Stimulated activated CD8-positive, alpha-beta memory T cell treated with anti-CD3 and anti-CD28 coated beads, Interleukin-2, amount 100 ng/mL, for 1 hour (primary cell): ENCODE measurements around the gene GYS2.
"Not testable (repeated sequence)": the region's sequence is repeated elsewhere in the genome, so short reads cannot be mapped to it uniquely, and the experiment has no call there.

Experiments
- DNase-seq, 2 donors: peaks; one replicate each; pipeline ENCODE4 v3.0.0-alpha.2; 2020; ENCODE audit warnings: low read depth in 2 of 2

GYS2 gene

GRCh38 chr12:21600196-21600595 is 4.5 kb downstream of the GYS2 start:
- no peak for DNase-seq

DNA sequence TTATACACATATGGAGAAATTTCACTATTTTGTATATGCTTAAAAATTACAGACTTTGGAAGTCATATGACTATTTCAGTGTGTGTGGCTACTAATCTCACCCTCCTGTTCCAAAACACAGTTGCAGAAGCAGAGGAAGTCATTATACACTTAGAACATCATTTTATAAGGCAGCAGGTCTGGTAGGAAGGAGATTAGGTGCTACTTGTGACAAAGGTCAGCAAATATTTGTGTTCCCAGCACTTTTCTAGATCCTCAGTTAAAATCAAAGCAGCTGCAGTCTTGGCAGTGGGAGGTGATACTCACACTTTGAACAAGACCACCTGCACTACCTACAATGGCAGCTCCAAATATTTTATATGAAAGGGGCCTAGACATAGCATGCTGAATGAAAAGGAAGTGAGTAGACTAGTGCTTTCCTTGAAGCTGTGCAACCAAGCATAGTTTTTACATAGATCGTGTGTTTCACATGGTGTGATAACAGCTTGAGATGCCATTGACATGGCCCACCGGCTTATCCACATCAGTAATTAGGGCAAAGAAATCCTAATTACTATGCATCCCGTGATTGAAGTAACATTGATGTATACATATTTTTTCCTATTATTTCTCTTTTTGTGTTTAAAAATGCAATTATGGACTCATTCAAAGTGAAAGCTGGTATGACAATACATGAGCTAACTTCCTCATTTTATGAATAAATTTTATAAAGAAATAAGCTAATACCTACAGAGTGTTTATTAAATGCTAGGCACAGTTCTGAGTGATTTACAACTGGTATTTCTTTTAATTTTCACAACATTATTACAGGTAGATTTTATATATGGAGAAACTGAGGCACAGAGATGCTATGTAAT is 5.3 kb downstream of the GYS2 start:
- no peak for DNase-seq

GRCh38 chr12:21598651-21599050 is 6.0 kb downstream of the GYS2 start:
- DNase-seq: no peak

- not testable (repeated sequence) for DNase-seq
These were observed 9.3 kb downstream of the GYS2 start for GRCh38 chr12:21595356-21595755.

DNA sequence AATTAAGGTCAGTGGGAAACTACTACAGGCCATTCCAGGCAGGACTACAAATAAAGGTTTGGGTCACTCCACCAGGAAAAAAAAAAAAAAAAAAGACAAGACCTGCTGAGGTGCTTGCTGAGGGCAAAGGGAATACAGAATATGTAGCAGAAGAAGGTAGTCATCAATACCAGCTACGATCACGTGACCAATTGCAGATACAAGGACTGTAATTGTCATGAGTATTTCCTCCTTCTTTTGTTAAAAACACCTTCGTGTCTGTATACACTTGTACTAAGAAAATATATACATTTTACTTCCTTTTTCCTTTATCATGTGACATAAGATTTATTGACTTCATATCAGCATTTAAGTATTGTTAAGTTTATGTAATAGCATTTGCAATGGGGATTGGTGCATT is 19.2 kb downstream of the GYS2 start:
- DNase-seq: no peak

- DNase-seq: not testable (repeated sequence)
These were observed 20.1 kb downstream of the GYS2 start for GRCh38 chr12:21584403-21585182.

- DNase-seq: no peak
These were observed 21.1 kb downstream of the GYS2 start for GRCh38 chr12:21583587-21583986.

GRCh38 chr12:21580748-21581516 is 23.7 kb downstream of the GYS2 start:
- DNase-seq: no peak

GRCh38 chr12:21577516-21577915 is 27.1 kb downstream of the GYS2 start:
- no peak for DNase-seq

DNA sequence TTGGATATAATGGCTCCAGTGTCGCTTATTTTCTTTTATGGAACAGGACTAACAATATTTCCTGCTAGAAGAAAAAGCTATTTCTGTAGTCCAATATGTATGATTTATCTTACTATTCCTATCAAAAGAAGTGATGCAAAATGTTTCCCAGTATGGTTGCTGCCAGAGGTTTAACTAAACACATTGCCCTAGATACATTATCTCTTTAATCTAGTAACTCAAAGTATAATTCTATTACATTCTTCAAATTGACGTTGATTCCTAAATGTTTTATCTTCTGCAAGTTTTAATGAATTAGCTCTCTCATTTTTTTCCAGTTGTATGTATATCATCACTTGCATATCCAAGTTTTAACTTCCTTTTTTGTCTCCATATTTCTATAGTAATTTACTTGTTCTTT is 28.2 kb downstream of the GYS2 start:
- no peak for DNase-seq

DNA sequence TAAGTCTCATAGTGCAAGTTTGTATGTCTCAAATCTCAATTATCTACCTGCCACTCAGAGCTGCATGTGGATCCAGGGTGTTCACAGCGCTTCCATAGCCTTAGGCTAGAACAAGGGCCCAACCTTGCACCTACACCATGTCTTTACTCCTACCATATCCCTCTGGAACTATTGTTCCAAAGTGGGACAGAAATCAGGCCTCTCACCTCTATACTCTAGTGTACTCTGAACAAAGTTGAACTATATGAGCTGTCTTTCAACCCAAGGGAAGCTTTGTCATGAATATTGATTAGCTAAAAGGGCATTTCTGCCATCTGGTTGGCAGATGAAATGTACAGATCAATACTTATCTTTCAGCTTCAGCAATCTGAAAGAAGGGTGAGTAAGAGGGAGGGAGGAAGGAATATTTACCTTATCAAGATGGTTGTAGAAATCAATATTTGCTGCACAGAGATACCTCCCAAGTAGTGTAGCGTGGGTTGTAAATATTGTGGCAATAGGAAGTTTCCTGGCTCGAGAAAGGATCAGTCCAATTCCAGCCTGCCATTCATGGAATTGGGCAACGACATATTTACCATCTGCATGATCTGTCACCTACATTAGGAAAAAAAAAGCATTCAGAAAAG is 30.8 kb downstream of the GYS2 start:
- no peak for DNase-seq

GRCh38 chr12:21571046-21571445 is 33.6 kb downstream of the GYS2 start:
- no peak for DNase-seq

DNA sequence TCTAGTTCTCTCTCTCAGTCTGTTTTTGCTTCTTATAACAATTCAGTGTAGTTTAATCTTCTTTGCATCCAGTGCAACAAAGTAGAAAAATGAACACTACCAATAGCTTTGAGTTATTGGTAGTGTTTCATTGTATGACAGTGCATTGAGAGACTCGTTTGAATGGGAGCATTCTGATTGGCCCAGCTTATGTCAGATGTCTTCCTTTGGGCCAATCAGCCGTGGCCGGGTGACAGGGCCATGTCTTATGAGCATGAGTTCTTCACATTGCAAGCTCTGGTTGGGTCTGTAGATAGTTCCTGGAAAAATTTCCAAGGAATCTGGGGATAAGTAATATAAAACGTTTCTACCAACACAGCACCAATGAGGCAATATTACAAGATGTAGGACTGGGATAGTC is 36.5 kb downstream of the GYS2 start:
- no peak for DNase-seq

- DNase-seq: no peak
These were observed 37.7 kb downstream of the GYS2 start for GRCh38 chr12:21566907-21567394.

- DNase-seq: no peak
These were observed 38.3 kb downstream of the GYS2 start for GRCh38 chr12:21566223-21566906.

DNA sequence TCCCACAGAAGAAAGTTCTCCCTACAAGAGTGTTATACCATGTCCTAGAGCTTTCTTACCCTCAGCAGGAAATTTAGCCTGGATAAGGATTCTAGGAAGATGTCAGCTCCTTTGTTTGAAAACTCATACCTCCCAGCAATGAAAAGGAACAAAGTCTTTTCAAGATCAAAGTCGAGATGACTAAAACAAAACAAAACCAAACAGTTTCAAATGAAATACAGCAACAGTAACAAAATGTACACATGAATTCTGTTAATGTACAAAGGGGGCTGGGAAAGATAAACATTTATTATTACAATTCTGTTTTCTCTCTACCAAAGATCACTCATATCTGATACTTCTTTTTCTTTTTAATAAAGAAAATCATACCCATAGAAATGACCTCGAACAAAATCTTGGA is 41.8 kb downstream of the GYS2 start:
- no peak for DNase-seq

DNA sequence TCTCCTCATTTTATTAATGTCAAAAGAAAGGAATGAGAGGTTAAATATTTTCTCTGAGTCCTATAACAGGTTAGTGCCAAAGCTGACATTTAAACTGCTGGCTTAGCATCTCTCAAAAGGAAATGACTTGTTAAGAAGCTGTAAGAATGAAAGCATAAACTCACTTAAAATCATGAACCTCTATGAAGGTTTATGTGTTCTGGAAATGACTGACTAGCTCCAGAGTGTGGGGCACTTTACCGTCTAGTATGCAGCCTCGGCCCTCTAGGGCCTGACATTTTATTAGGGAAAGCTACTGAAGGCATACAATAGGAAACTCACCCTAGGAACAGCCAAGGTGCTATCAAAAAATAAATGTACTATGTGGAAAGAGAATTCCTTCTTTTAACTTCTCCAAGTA is 43.5 kb downstream of the GYS2 start:
- DNase-seq: no peak

DNA sequence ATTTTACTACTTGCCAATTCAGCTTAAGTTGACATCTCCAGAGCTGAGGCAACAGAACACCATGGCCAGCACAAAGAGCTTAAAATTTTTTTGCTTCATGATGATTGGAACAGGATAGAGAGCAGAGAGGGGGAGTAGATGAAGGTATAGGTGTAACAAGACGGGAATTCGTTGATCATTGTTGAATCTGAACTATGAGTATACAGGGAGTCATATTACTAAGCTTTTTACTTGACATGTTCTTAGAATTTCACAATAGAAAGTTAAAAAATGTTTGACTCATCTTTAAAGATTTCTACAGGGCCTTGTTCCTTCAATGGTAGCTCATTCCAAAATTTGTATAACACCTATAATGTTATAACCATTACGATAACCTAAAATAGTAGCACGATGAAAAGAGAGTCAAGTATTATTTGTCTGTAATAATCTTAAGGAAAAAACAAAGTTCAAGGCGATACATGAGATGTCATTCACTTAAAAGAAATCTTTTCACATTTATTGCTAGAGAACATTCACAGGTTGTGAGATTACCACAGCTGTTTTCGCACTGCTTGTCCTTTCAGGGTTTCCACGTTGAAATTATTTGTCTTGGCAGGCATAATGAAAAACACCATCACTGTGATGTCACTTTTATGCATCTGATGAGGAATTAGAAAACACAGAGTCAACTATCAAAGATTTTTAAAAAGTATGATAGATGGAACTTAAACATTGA is 44.6 kb downstream of the GYS2 start:
- DNase-seq: no peak

- no peak for DNase-seq
These were observed 46.5 kb downstream of the GYS2 start for GRCh38 chr12:21558100-21558679.

- DNase-seq: no peak
These were observed 51.3 kb downstream of the GYS2 start for GRCh38 chr12:21553329-21553675.
